B cell (primary cell): ENCODE results near the gene ZNF362. TPM values are rescaled to one million over a fixed set of nuclear protein-coding genes. Genes with fewer than 3 reads are reported as not detected.

Experiments used
- ATAC-seq: fragments of 200-7000 bp; cut with Tn5 transposase; one replicate; pipeline ENCODE4 v1.10.0; 2021; ENCODE audit warnings: low read depth, mild to moderate bottlenecking, moderate number of reproducible peaks, moderate library complexity
- CTCF ChIA-PET: fragments of 350-600 bp; sonication (Branson Sonifier 250); formaldehyde crosslinking; loops from one replicate; lab custom pipeline; 2021; ENCODE audit warnings: antibody characterized with exemption, inconsistent platforms; lab: Charles Lee
- POLR2A ChIA-PET: fragments of 350-600 bp; sonication (Branson Sonifier 250); formaldehyde crosslinking; loops from one replicate; lab custom pipeline; 2021; ENCODE audit warnings: antibody characterized with exemption; lab: Charles Lee
- DNase-seq: peaks from one replicate; pipeline ENCODE4 v3.0.0; 2013
- H2AFZ ChIP-seq: 2 replicates; pipeline ENCODE4 v1.6.1; 2012; ENCODE audit warnings: mild to moderate bottlenecking, low read depth, low read length; ENCODE audit not compliant: insufficient read depth, poor library complexity, severe bottlenecking
- H3K27ac ChIP-seq, 2 donors: 1 replicate in 1 of 2; 2 replicates in 1 of 2; pipeline ENCODE4 v1.5.1; 2012 to 2013; ENCODE audit warnings: low read length in 2 of 2, mild to moderate bottlenecking in 2 of 2, moderate library complexity in 1 of 2
- H3K27me3 ChIP-seq, 4 experiments: fragments of 200-600 bp in 1 of 4; sonication (generic) in 1 of 4; replicated peaks in 1 of 4; 1 replicate in 2 of 4; 2 replicates in 2 of 4; pipeline versions ENCODE4 v1.6.1 to v1.7.0; 2013 to 2016; ENCODE audit warnings: low read length in 3 of 4, mild to moderate bottlenecking in 2 of 4, mixed read lengths in 1 of 4, moderate library complexity in 1 of 4; ENCODE audit not compliant: insufficient read depth in 4 of 4, control insufficient read depth in 3 of 4; ENCODE audit errors: control extremely low read depth in 1 of 4
- H3K36me3 ChIP-seq, 2 experiments: replicated peaks in 1 of 2; 1 replicate in 1 of 2; 2 replicates in 1 of 2; pipeline versions ENCODE4 v1.6.1 to v1.7.1; 2013; ENCODE audit warnings: low read length in 1 of 2; ENCODE audit not compliant: insufficient read depth in 2 of 2, control insufficient read depth in 1 of 2; ENCODE audit errors: control extremely low read depth in 1 of 2, extremely low read depth in 1 of 2
- H3K4me1 ChIP-seq, 2 donors: fragments of 200-600 bp in 1 of 2; sonication (generic) in 1 of 2; 1 replicate in 1 of 2; 2 replicates in 1 of 2; pipeline versions ENCODE4 v1.5.1 to v1.6.1; 2013 to 2017; ENCODE audit warnings: low read length in 2 of 2; ENCODE audit not compliant: control insufficient read depth in 2 of 2, insufficient read depth in 2 of 2
- H3K4me2 ChIP-seq: replicated peaks from 2 replicates; pipeline ENCODE3; 2012; ENCODE audit warnings: mild to moderate bottlenecking, low read depth, low read length; ENCODE audit not compliant: poor library complexity, severe bottlenecking
- H3K4me3 ChIP-seq, 5 experiments: fragments of 200-600 bp in 1 of 5; sonication (generic) in 1 of 5; 1 replicate in 3 of 5; 2 replicates in 2 of 5; pipeline versions ENCODE4 v1.5.1 to v1.7.0; 2011 to 2016; ENCODE audit warnings: low read length in 4 of 5, mild to moderate bottlenecking in 4 of 5, low read depth in 2 of 5, control low read depth in 1 of 5, moderate library complexity in 1 of 5; ENCODE audit not compliant: insufficient read depth in 1 of 5; ENCODE audit errors: control extremely low read depth in 1 of 5, extremely low read depth in 1 of 5
- H3K79me2 ChIP-seq: fragments of 200-600 bp; sonication (generic); one replicate; pipeline ENCODE4 v1.6.0; 2016; ENCODE audit warnings: low read length; ENCODE audit not compliant: control insufficient read depth, insufficient read depth
- H3K9ac ChIP-seq: fragments of 200-600 bp; sonication (generic); 2 replicates; pipeline ENCODE4 v1.6.1; 2017; ENCODE audit warnings: mild to moderate bottlenecking, low read length, moderate library complexity
- H3K9me3 ChIP-seq, 3 donors: one replicate each; pipeline versions ENCODE4 v1.6.1 to v1.7.1; 2013; ENCODE audit warnings: low read length in 2 of 3; ENCODE audit not compliant: control insufficient read depth in 2 of 3, insufficient read depth in 1 of 3; ENCODE audit errors: control extremely low read depth in 1 of 3
- H4K20me1 ChIP-seq: 2 replicates; pipeline ENCODE4 v1.6.0; 2012; ENCODE audit warnings: mild to moderate bottlenecking, low read length; ENCODE audit not compliant: insufficient read depth, control insufficient read depth, poor library complexity, severe bottlenecking
- H3K27ac Mint-ChIP-seq: one replicate; pipeline ENCODE4 v1.8.0; 2021; ENCODE audit warnings: mixed read lengths
- H3K27me3 Mint-ChIP-seq: one replicate; pipeline ENCODE4 v1.8.0; 2021; ENCODE audit warnings: mixed read lengths
- H3K4me1 Mint-ChIP-seq: one replicate; pipeline ENCODE4 v1.8.0; 2021; ENCODE audit warnings: mixed read lengths
- H3K4me3 Mint-ChIP-seq: one replicate; pipeline ENCODE4 v1.8.0; 2021; ENCODE audit warnings: mixed read lengths
- H3K9me3 Mint-ChIP-seq: one replicate; pipeline ENCODE4 v1.8.0; 2022; ENCODE audit warnings: mixed read lengths; ENCODE audit not compliant: insufficient read depth
- EZH2 ChIP-seq: IDR thresholded peaks from 2 replicates; pipeline ENCODE4 v1.6.1; 2012; ENCODE audit warnings: borderline replicate concordance, low read depth, mild to moderate bottlenecking, moderate library complexity, low read length; ENCODE audit not compliant: insufficient read depth, poor library complexity, severe bottlenecking
- WGBS: methylation state at CpG from one replicate; pipeline ENCODE4 v1.1.5; 2013; ENCODE audit warnings: missing lambda C conversion rate; ENCODE audit not compliant: insufficient coverage; 5-methylcytosine and 5-hydroxymethylcytosine counted together
- intact Hi-C: fragments of 100-400 bp; cut with micrococcal nuclease; formaldehyde crosslinking; loops from one replicate; pipeline ENCODE4 v1.10.0; 2022
- polyA plus RNA-seq: library from polyadenylated mRNA; depleted of rRNA; stranded (reverse); fragments of >200 nt; gene quantifications from 2 replicates; pipeline ENCODE4 v1.2.3, GENCODE V29; 2012
- total RNA-seq, 2 donors: library from RNA; stranded (reverse); fragments of 120-200 nt in 1 of 2; gene quantifications; 1 replicate in 1 of 2; 2 replicates in 1 of 2; pipeline versions ENCODE4 v1.2.3 to v1.2.4, GENCODE V29; 2013 to 2022
- TF ChIP-seq, protein P1 (sequence below): fragments of 200-600 bp; IDR thresholded peaks from one replicate; pipeline ENCODE4 v1.8.0; 2022; ENCODE audit warnings: antibody characterized with exemption, mild to moderate bottlenecking

The ZNF362 gene
- total and polyA plus RNA-seq, 2 donors (not counting 1 experiment from before 2014, with no cell fraction given), result 14.0 to 20.4 TPM

DNA sequence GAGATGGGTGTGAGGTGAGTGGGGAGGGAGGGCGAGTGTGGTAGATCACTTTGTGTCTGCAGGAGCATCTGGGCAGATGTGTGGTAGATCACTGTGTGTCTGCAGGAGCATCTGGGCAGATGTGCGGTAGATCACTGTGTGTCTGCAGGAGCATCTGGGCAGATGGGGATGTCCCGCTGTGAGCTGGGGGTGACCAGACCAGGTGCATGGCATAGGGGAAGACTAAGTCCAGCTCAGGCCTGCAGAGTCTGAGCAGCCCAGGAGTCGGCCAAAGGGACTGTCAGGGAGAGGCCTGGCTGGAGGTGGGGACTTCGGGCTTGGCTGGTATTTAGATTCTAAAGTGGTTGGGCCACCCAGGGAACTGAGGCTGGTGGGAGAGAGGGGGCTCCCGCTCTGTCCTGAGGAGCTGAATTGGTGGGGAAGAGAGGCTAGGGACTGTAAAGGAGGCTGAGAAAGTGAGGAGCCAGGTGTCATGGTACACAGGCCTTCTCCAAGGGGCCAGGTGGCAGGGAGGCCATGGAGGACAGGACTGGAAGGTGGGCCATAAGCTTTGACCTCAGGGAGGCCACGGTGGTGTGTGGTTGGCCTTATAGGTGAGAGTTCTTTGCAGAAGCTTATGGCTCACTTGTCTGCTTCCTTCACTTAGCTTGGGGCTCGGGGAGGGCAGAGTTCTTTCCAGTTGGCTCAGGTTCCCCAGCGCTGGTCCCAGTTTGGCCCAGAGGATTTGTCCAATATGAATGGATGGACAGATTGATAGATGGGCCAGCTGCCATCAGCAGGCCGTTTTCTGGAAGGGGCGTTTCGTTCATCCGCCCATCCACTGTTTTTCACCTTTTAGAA is 15.6 kb downstream of the ZNF362 start:
- Histone ChIP-seq H3K4me1 (peaks cover 0 to 12% of the 10 kb centered on the region in 2 donors), H3K4me2 (no peak overlapping the region), H3K9ac (no peak overlapping the region), H3K9me3 (no peaks in the 10 kb centered on the region), H4K20me1 (peaks cover 43% of the 10 kb centered on the region), H2AFZ (no peak overlapping the region), H3K27me3 (no peaks in the 10 kb centered on the region), H3K79me2 (peaks cover 8% of the 10 kb centered on the region), H3K27ac (no peak overlapping the region), H3K4me3 (no peak overlapping the region), H3K36me3 (peaks cover 0 to 14% of the 10 kb centered on the region in 2 experiments)
- CTCF ChIA-PET, result interaction anchor here (4.2 kb wide), 1 partner anchor 24 kb away, joined by 19 read pairs; no protein-coding TSS in a partner anchor
- no peak for DNase-seq
- Mint-ChIP-seq H3K4me1 (peaks cover 23% of the 10 kb centered on the region), H3K4me3 (no peak overlapping the region), H3K27ac (no peak overlapping the region), H3K9me3 (no peaks in the 10 kb centered on the region), H3K27me3 (no peaks in the 10 kb centered on the region)
- WGBS, result 95% methylated on average over 8 of the region's 13 CpGs
- POLR2A ChIA-PET, result no interaction called here
- TF ChIP-seq EZH2, result no peak
- TF ChIP-seq, protein P1, sequence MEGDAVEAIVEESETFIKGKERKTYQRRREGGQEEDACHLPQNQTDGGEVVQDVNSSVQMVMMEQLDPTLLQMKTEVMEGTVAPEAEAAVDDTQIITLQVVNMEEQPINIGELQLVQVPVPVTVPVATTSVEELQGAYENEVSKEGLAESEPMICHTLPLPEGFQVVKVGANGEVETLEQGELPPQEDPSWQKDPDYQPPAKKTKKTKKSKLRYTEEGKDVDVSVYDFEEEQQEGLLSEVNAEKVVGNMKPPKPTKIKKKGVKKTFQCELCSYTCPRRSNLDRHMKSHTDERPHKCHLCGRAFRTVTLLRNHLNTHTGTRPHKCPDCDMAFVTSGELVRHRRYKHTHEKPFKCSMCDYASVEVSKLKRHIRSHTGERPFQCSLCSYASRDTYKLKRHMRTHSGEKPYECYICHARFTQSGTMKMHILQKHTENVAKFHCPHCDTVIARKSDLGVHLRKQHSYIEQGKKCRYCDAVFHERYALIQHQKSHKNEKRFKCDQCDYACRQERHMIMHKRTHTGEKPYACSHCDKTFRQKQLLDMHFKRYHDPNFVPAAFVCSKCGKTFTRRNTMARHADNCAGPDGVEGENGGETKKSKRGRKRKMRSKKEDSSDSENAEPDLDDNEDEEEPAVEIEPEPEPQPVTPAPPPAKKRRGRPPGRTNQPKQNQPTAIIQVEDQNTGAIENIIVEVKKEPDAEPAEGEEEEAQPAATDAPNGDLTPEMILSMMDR, result no peak
- intact Hi-C loops, result no loop called here
- no peak for ATAC-seq

DNA sequence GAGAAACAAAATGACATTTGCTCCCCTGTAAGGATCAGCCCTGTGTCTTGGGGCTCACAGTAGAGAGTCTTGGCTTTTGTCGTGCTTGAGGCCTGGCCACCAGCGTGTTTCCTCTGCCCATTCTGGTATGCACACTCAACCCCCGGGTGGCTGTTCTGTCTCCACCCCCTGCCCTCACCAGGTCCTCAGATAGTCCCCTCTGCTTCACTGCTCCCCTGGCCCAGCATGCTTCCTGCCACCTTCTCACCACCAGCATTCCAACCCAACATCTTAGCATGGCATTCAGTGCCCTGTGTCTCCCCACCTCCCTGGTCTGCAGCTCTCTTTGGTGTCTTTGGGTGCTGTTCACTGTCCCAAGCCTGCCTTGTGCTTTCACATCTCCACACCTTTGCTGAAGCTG is 16.2 kb downstream of the ZNF362 start:
- no peak overlapping the region for H2AFZ ChIP-seq
- no peak overlapping the region for H3K4me3 ChIP-seq
- intact Hi-C loops, result no loop called here
- no peak overlapping the region for H3K27ac Mint-ChIP-seq
- no peaks in the 10 kb centered on the region for H3K9me3 ChIP-seq
- CTCF ChIA-PET, result interaction anchor here (4.2 kb wide), 1 partner anchor 23 kb away, joined by 19 read pairs; no protein-coding TSS in a partner anchor
- POLR2A ChIA-PET, result no interaction called here
- H3K4me1 ChIP-seq, result peaks cover 0 to 12% of the 10 kb centered on the region in 2 donors
- no peaks in the 10 kb centered on the region for H3K27me3 ChIP-seq
- H3K9ac ChIP-seq, result no peak overlapping the region
- no peak for DNase-seq
- no peak overlapping the region for H3K4me2 ChIP-seq
- no peak for ATAC-seq
- peaks cover 23% of the 10 kb centered on the region for H3K4me1 Mint-ChIP-seq
- no peaks in the 10 kb centered on the region for H3K9me3 Mint-ChIP-seq
- peaks cover 40% of the 10 kb centered on the region for H4K20me1 ChIP-seq
- H3K36me3 ChIP-seq, result peaks cover 0 to 19% of the 10 kb centered on the region in 2 experiments
- no peak overlapping the region for H3K4me3 Mint-ChIP-seq
- peaks cover 10% of the 10 kb centered on the region for H3K79me2 ChIP-seq
- 74% methylated on average over 3 of the region's 3 CpGs for WGBS
- no peak overlapping the region for H3K27ac ChIP-seq
- no peaks in the 10 kb centered on the region for H3K27me3 Mint-ChIP-seq
- TF ChIP-seq, protein P1, result no peak
- no peak for TF ChIP-seq EZH2
